ENCODE results near the gene SFI1.

SFI1 gene

GRCh38 chr22:31605851-31606585 lies 109.7 kb downstream of the SFI1 start:
- Histone ChIP-seq H3K36me3 (ENCODE audit: control insufficient read depth in 4 of 4, insufficient read depth in 4 of 4, low read length in 3 of 4) (peaks cover 3 to 53% (median 35%) of the 10 kb centered on the region in 4 experiments), H3K27ac (ENCODE audit: insufficient read depth in 1 of 2, low read depth in 1 of 2, low read length in 2 of 2, poor library complexity in 1 of 2, severe bottlenecking in 2 of 2) (no peak overlapping the region), H3K27me3 (replicated peaks in 2 of 5; ENCODE audit: control insufficient read depth in 4 of 5, insufficient read depth in 5 of 5, low read length in 4 of 5) (no peaks in the 10 kb centered on the region), H3K9me3 (ENCODE audit: control extremely low read depth in 1 of 5, control insufficient read depth in 4 of 5, insufficient read depth in 2 of 5, low read depth in 1 of 5, low read length in 4 of 5) (no peaks in the 10 kb centered on the region), H3K4me3 (ENCODE audit: control insufficient read depth in 1 of 7, extremely low read depth in 1 of 7, insufficient read depth in 4 of 7, low read depth in 2 of 7, low read length in 6 of 7) (no peak overlapping the region), H3K4me1 (ENCODE audit: control extremely low read depth in 1 of 4, control insufficient read depth in 4 of 4, insufficient read depth in 4 of 4, low read length in 3 of 4) (peaks cover 0 to 6% (median 1%) of the 10 kb centered on the region in 4 experiments)
- DNase-seq: no peak
- WGBS (ENCODE audit: insufficient coverage): 100% methylated on average over 2 of the region's 9 CpGs
- CTCF ChIA-PET: interaction anchor here (1.0 kb wide), 2 partner anchors 25 to 29 kb away, joined by 3 read pairs; no protein-coding TSS in a partner anchor
- POLR2A ChIA-PET: no interaction called here

GRCh38 chr22:31607696-31608095 lies 111.4 kb downstream of the SFI1 start:
- Histone ChIP-seq H3K4me1 (ENCODE audit: control extremely low read depth in 1 of 4, control insufficient read depth in 4 of 4, insufficient read depth in 4 of 4, low read length in 3 of 4) (peaks cover 0 to 6% (median 2%) of the 10 kb centered on the region in 4 experiments), H3K4me3 (ENCODE audit: control insufficient read depth in 1 of 7, extremely low read depth in 1 of 7, insufficient read depth in 4 of 7, low read depth in 2 of 7, low read length in 6 of 7) (no peak overlapping the region), H3K27ac (ENCODE audit: insufficient read depth in 1 of 2, low read depth in 1 of 2, low read length in 2 of 2, poor library complexity in 1 of 2, severe bottlenecking in 2 of 2) (no peak overlapping the region), H3K9me3 (ENCODE audit: control extremely low read depth in 1 of 5, control insufficient read depth in 4 of 5, insufficient read depth in 2 of 5, low read depth in 1 of 5, low read length in 4 of 5) (no peaks in the 10 kb centered on the region), H3K27me3 (replicated peaks in 2 of 5; ENCODE audit: control insufficient read depth in 4 of 5, insufficient read depth in 5 of 5, low read length in 4 of 5) (no peaks in the 10 kb centered on the region), H3K36me3 (ENCODE audit: control insufficient read depth in 4 of 4, insufficient read depth in 4 of 4, low read length in 3 of 4) (peaks cover 3 to 55% (median 37%) of the 10 kb centered on the region in 4 experiments)
- CTCF ChIA-PET: no interaction called here
- 97% methylated on average over 6 of the region's 7 CpGs for WGBS (ENCODE audit: insufficient coverage)
- no peak for DNase-seq
- POLR2A ChIA-PET: no interaction called here

- Histone ChIP-seq H3K36me3 (ENCODE audit: control insufficient read depth in 4 of 4, insufficient read depth in 4 of 4, low read length in 3 of 4) (peaks cover 3 to 41% (median 29%) of the 10 kb centered on the region in 4 experiments), H3K4me1 (ENCODE audit: control extremely low read depth in 1 of 4, control insufficient read depth in 4 of 4, insufficient read depth in 4 of 4, low read length in 3 of 4) (peaks cover 0 to 11% (median 9%) of the 10 kb centered on the region in 4 experiments), H3K4me3 (ENCODE audit: control insufficient read depth in 1 of 7, extremely low read depth in 1 of 7, insufficient read depth in 4 of 7, low read depth in 2 of 7, low read length in 6 of 7) (no peak overlapping the region), H3K9me3 (ENCODE audit: control extremely low read depth in 1 of 5, control insufficient read depth in 4 of 5, insufficient read depth in 2 of 5, low read depth in 1 of 5, low read length in 4 of 5) (no peaks in the 10 kb centered on the region), H3K27me3 (replicated peaks in 2 of 5; ENCODE audit: control insufficient read depth in 4 of 5, insufficient read depth in 5 of 5, low read length in 4 of 5) (no peaks in the 10 kb centered on the region), H3K27ac (ENCODE audit: insufficient read depth in 1 of 2, low read depth in 1 of 2, low read length in 2 of 2, poor library complexity in 1 of 2, severe bottlenecking in 2 of 2) (no peak overlapping the region)
- CTCF ChIA-PET: interaction anchor here (1.1 to 1.2 kb wide), 3 partner anchors 11 to 24 kb away, joined by 3 to 5 read pairs (median 5); no protein-coding TSS in a partner anchor
- no peak for DNase-seq
- 97% methylated on average over 10 of the region's 10 CpGs for WGBS (ENCODE audit: insufficient coverage)
- POLR2A ChIA-PET: no interaction called here
These were observed 113.4 kb downstream of the SFI1 start for GRCh38 chr22:31609716-31610115.

GRCh38 chr22:31610611-31611010 lies 114.3 kb downstream of the SFI1 start:
- H3K4me1 ChIP-seq (ENCODE audit: control extremely low read depth in 1 of 4, control insufficient read depth in 4 of 4, insufficient read depth in 4 of 4, low read length in 3 of 4): peaks cover 0 to 20% (median 17%) of the 10 kb centered on the region in 4 experiments
- no peak for DNase-seq
- no peak overlapping the region for H3K4me3 ChIP-seq (ENCODE audit: control insufficient read depth in 1 of 7, extremely low read depth in 1 of 7, insufficient read depth in 4 of 7, low read depth in 2 of 7, low read length in 6 of 7)
- POLR2A ChIA-PET: no interaction called here
- no peaks in the 10 kb centered on the region for H3K9me3 ChIP-seq (ENCODE audit: control extremely low read depth in 1 of 5, control insufficient read depth in 4 of 5, insufficient read depth in 2 of 5, low read depth in 1 of 5, low read length in 4 of 5)
- WGBS (ENCODE audit: insufficient coverage): 100% methylated on average over 6 of the region's 6 CpGs
- H3K27ac ChIP-seq (ENCODE audit: insufficient read depth in 1 of 2, low read depth in 1 of 2, low read length in 2 of 2, poor library complexity in 1 of 2, severe bottlenecking in 2 of 2): no peak overlapping the region
- peaks cover 3 to 41% (median 27%) of the 10 kb centered on the region in 4 experiments for H3K36me3 ChIP-seq (ENCODE audit: control insufficient read depth in 4 of 4, insufficient read depth in 4 of 4, low read length in 3 of 4)
- H3K27me3 ChIP-seq (replicated peaks in 2 of 5; ENCODE audit: control insufficient read depth in 4 of 5, insufficient read depth in 5 of 5, low read length in 4 of 5): no peaks in the 10 kb centered on the region
- CTCF ChIA-PET: no interaction called here

GRCh38 chr22:31611061-31611760 lies 114.9 kb downstream of the SFI1 start:
- Histone ChIP-seq H3K4me1 (ENCODE audit: control extremely low read depth in 1 of 4, control insufficient read depth in 4 of 4, insufficient read depth in 4 of 4, low read length in 3 of 4) (peaks cover 0 to 26% (median 23%) of the 10 kb centered on the region in 4 experiments), H3K4me3 (ENCODE audit: control insufficient read depth in 1 of 7, extremely low read depth in 1 of 7, insufficient read depth in 4 of 7, low read depth in 2 of 7, low read length in 6 of 7) (no peak overlapping the region), H3K27me3 (replicated peaks in 2 of 5; ENCODE audit: control insufficient read depth in 4 of 5, insufficient read depth in 5 of 5, low read length in 4 of 5) (no peaks in the 10 kb centered on the region), H3K9me3 (ENCODE audit: control extremely low read depth in 1 of 5, control insufficient read depth in 4 of 5, insufficient read depth in 2 of 5, low read depth in 1 of 5, low read length in 4 of 5) (no peaks in the 10 kb centered on the region), H3K36me3 (ENCODE audit: control insufficient read depth in 4 of 4, insufficient read depth in 4 of 4, low read length in 3 of 4) (peaks cover 3 to 36% (median 26%) of the 10 kb centered on the region in 4 experiments), H3K27ac (ENCODE audit: insufficient read depth in 1 of 2, low read depth in 1 of 2, low read length in 2 of 2, poor library complexity in 1 of 2, severe bottlenecking in 2 of 2) (no peak overlapping the region)
- 80% methylated on average over 15 of the region's 16 CpGs for WGBS (ENCODE audit: insufficient coverage)
- ChIA-PET CTCF (interaction anchor here (0.9 kb wide), 1 partner anchor 49 kb away, joined by 3 read pairs; no protein-coding TSS in a partner anchor), POLR2A (no interaction called here)
- no peak for DNase-seq

- ChIA-PET CTCF (interaction anchor here (1.4 kb wide), 1 partner anchor 52 kb away, joined by 3 read pairs; no protein-coding TSS in a partner anchor), POLR2A (interaction anchor here (1.0 kb wide), 1 partner anchor 11 kb away, joined by 3 read pairs; no protein-coding TSS in a partner anchor)
- DNase-seq: no peak
- Histone ChIP-seq H3K36me3 (ENCODE audit: control insufficient read depth in 4 of 4, insufficient read depth in 4 of 4, low read length in 3 of 4) (peaks cover 0 to 43% (median 30%) of the 10 kb centered on the region in 4 experiments), H3K27me3 (replicated peaks in 2 of 5; ENCODE audit: control insufficient read depth in 4 of 5, insufficient read depth in 5 of 5, low read length in 4 of 5) (no peaks in the 10 kb centered on the region), H3K4me1 (ENCODE audit: control extremely low read depth in 1 of 4, control insufficient read depth in 4 of 4, insufficient read depth in 4 of 4, low read length in 3 of 4) (peaks cover 0 to 34% (median 28%) of the 10 kb centered on the region in 4 experiments), H3K4me3 (ENCODE audit: control insufficient read depth in 1 of 7, extremely low read depth in 1 of 7, insufficient read depth in 4 of 7, low read depth in 2 of 7, low read length in 6 of 7) (no peak overlapping the region), H3K9me3 (ENCODE audit: control extremely low read depth in 1 of 5, control insufficient read depth in 4 of 5, insufficient read depth in 2 of 5, low read depth in 1 of 5, low read length in 4 of 5) (no peaks in the 10 kb centered on the region), H3K27ac (ENCODE audit: insufficient read depth in 1 of 2, low read depth in 1 of 2, low read length in 2 of 2, poor library complexity in 1 of 2, severe bottlenecking in 2 of 2) (no peak overlapping the region)
- over 99% methylated on average over 12 of the region's 12 CpGs for WGBS (ENCODE audit: insufficient coverage)
These were observed 116.6 kb downstream of the SFI1 start for GRCh38 chr22:31612891-31613285.

Measured in common myeloid progenitor, CD34-positive (primary cell).